GM23338 (cell line): ENCODE results near the gene ZCCHC14. TPM values are rescaled to one million over a fixed set of nuclear protein-coding genes. Genes with fewer than 3 reads are reported as not detected.
"Not testable (repeated sequence)": the region's sequence is repeated elsewhere in the genome, so short reads cannot be mapped to it uniquely, and the experiment has no call there.

ENCODE experiments used
- ATAC-seq: fragments of 200-7000 bp; cut with Tn5 transposase; 3 replicates; pipeline ENCODE4 v1.9.1; 2020
- DNase-seq: peaks from one replicate; pipeline ENCODE4 v3.0.0-alpha.2; 2015; ENCODE audit warnings: low spot score
- H2AFZ ChIP-seq: fragments of 200-600 bp; sonication (generic); 2 replicates; pipeline ENCODE4 v1.8.0; 2016; ENCODE audit warnings: antibody characterized with exemption, mild to moderate bottlenecking, moderate library complexity
- H3F3A ChIP-seq: fragments of 200-600 bp; sonication (generic); replicated peaks from 2 replicates; pipeline ENCODE4 v1.8.0; 2017; ENCODE audit warnings: antibody characterized with exemption, mixed run types, low read depth
- H3K27ac ChIP-seq: fragments of 200-600 bp; sonication (generic); 2 replicates; pipeline ENCODE4 v1.6.1; 2016; ENCODE audit warnings: low read depth
- H3K27me3 ChIP-seq: fragments of 200-600 bp; sonication (generic); 2 replicates; pipeline ENCODE4 v1.8.0; 2016; ENCODE audit warnings: mild to moderate bottlenecking, mixed run types, moderate library complexity; ENCODE audit not compliant: insufficient read depth
- H3K36me3 ChIP-seq: fragments of 200-600 bp; sonication (generic); 2 replicates; pipeline ENCODE4 v1.8.0; 2016; ENCODE audit warnings: mild to moderate bottlenecking; ENCODE audit not compliant: insufficient read depth
- H3K4me1 ChIP-seq: fragments of 200-600 bp; sonication (generic); 2 replicates; pipeline ENCODE4 v1.8.0; 2016; ENCODE audit warnings: mild to moderate bottlenecking, moderate library complexity; ENCODE audit not compliant: insufficient read depth
- H3K4me2 ChIP-seq: fragments of 200-600 bp; sonication (generic); 2 replicates; pipeline ENCODE4 v1.7.1; 2017; ENCODE audit warnings: mixed run types
- H3K4me3 ChIP-seq: fragments of 200-600 bp; sonication (generic); 2 replicates; pipeline ENCODE4 v1.6.1; 2016; ENCODE audit warnings: mixed run types
- H3K79me2 ChIP-seq: fragments of 200-600 bp; sonication (generic); replicated peaks from 2 replicates; pipeline ENCODE4 v1.8.0; 2017; ENCODE audit warnings: mild to moderate bottlenecking; ENCODE audit not compliant: insufficient read depth
- H3K9me2 ChIP-seq: fragments of 200-600 bp; sonication (generic); 2 replicates; pipeline ENCODE4 v1.8.0; 2017; ENCODE audit not compliant: insufficient read depth
- H4K20me1 ChIP-seq: fragments of 200-600 bp; sonication (generic); replicated peaks from 2 replicates; pipeline ENCODE4 v1.8.0; 2017; ENCODE audit warnings: mild to moderate bottlenecking; ENCODE audit not compliant: insufficient read depth
- H3K27ac Mint-ChIP-seq: 2 replicates; pipeline ENCODE4 v1.8.0; 2020; ENCODE audit warnings: inconsistent platforms, mild to moderate bottlenecking, moderate library complexity, mixed read lengths
- H3K27me3 Mint-ChIP-seq: 3 replicates; pipeline ENCODE4 v1.8.0; 2022; ENCODE audit warnings: low read depth, mild to moderate bottlenecking, moderate library complexity, mixed read lengths, inconsistent platforms; ENCODE audit not compliant: insufficient read depth, poor library complexity
- H3K36me3 Mint-ChIP-seq: 3 replicates; pipeline ENCODE4 v1.8.0; 2021; ENCODE audit warnings: low read depth, mild to moderate bottlenecking, inconsistent platforms, moderate library complexity, mixed read lengths
- H3K4me1 Mint-ChIP-seq: 3 replicates; pipeline ENCODE4 v1.8.0; 2020; ENCODE audit warnings: mild to moderate bottlenecking, inconsistent platforms, mixed read lengths
- H3K4me3 Mint-ChIP-seq: 3 replicates; pipeline ENCODE4 v1.8.0; 2021; ENCODE audit warnings: moderate library complexity, mild to moderate bottlenecking, inconsistent platforms, mixed read lengths
- H3K9me3 Mint-ChIP-seq: 3 replicates; pipeline ENCODE4 v1.8.0; 2020; ENCODE audit warnings: moderate library complexity, mild to moderate bottlenecking, inconsistent platforms, mixed read lengths
- CREB1 ChIP-seq: fragments of 250-450 bp; sonication (Bioruptor Pico); IDR thresholded peaks from 2 replicates; pipeline ENCODE4 v1.5.0; 2020; ENCODE audit warnings: low read depth, mild to moderate bottlenecking, moderate library complexity
- JUNB ChIP-seq: IDR thresholded peaks from one replicate; pipeline ENCODE4 v1.6.1; 2016; ENCODE audit warnings: antibody characterized with exemption; ENCODE audit not compliant: unreplicated experiment
- POLR2AphosphoS5 ChIP-seq: IDR thresholded peaks from 2 replicates; pipeline ENCODE4 v1.6.1; 2016; ENCODE audit warnings: antibody characterized with exemption, low read depth
- STAT1 ChIP-seq: IDR thresholded peaks from one replicate; pipeline ENCODE4 v1.6.1; 2016; ENCODE audit warnings: antibody characterized with exemption; ENCODE audit not compliant: unreplicated experiment
- ZNF114 ChIP-seq: fragments of 250-450 bp; sonication (Bioruptor Pico); IDR thresholded peaks from 2 replicates; pipeline ENCODE4 v1.5.0; 2020; ENCODE audit warnings: mild to moderate bottlenecking, moderate library complexity
- polyA plus RNA-seq: library from polyadenylated mRNA; unstranded; fragments of >200 nt; fragmentation: Nextera tagmentation; extraction: Ambion mirVana; gene quantifications from 2 replicates; pipeline ENCODE4 v1.2.1, GENCODE V29; 2016
- total RNA-seq: library from RNA; depleted of rRNA; stranded (reverse); fragments of >200 nt; shearing (Covaris generic); gene quantifications from 2 replicates; pipeline ENCODE4 v1.2.3, GENCODE V29; 2014
- TF ChIP-seq, protein P1 (sequence below): IDR thresholded peaks from one replicate; pipeline ENCODE4 v1.6.1; 2018; ENCODE audit warnings: antibody characterized with exemption; ENCODE audit not compliant: unreplicated experiment

Gene ZCCHC14
- total and polyA plus RNA-seq, 2 experiments from 2014 or later, result 6.8 to 22.4 TPM

GRCh38 chr16:87506423-87507350 lies 13.9 kb upstream of the ZCCHC14 start (continued):
- no peak for TF ChIP-seq ZNF114 (CRISPR knock-in tag)

DNA sequence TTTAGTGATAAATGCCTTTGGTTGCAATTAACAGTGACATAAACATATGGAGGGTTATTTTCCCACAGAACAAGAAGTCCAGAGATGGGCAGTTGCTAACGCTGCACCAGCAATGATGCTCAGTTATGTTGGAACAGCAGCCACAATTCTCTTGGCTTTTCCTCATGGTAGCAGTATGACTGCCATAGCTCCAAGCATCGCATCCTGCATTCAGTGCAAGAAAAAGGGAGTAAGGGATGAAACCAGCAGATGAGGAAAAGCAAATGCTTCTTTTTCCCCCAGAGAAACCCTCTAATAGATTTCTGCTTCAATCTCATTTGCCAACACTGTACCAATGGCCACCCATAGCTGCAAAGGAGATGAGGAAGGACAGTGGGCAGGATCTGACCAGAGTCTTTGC lies 13.0 kb upstream of the ZCCHC14 start:
- H4K20me1 ChIP-seq, result no peaks in the 10 kb centered on the region
- ATAC-seq (no peak), DNase-seq (no peak)
- H3K36me3 ChIP-seq, result no peaks in the 10 kb centered on the region
- H3K4me3 ChIP-seq, result no peak overlapping the region
- no peak overlapping the region for H3K4me2 ChIP-seq
- Mint-ChIP-seq H3K27ac (no peak overlapping the region), H3K27me3 (peaks cover 2% of the 10 kb centered on the region), H3K9me3 (peaks cover 4% of the 10 kb centered on the region; the same call in 2 of the 3 replicates), H3K4me1 (no peaks in the 10 kb centered on the region), H3K4me3 (no peak overlapping the region), H3K36me3 (no peaks in the 10 kb centered on the region)
- H3K79me2 ChIP-seq, result no peaks in the 10 kb centered on the region
- no peaks in the 10 kb centered on the region for H3K27me3 ChIP-seq
- H3K9me2 ChIP-seq, result no peaks in the 10 kb centered on the region
- TF ChIP-seq ZNF114 (CRISPR knock-in tag), result no peak
- no peak for TF ChIP-seq STAT1
- no peak for TF ChIP-seq JUNB
- no peak for TF ChIP-seq POLR2AphosphoS5
- TF ChIP-seq, protein P1, sequence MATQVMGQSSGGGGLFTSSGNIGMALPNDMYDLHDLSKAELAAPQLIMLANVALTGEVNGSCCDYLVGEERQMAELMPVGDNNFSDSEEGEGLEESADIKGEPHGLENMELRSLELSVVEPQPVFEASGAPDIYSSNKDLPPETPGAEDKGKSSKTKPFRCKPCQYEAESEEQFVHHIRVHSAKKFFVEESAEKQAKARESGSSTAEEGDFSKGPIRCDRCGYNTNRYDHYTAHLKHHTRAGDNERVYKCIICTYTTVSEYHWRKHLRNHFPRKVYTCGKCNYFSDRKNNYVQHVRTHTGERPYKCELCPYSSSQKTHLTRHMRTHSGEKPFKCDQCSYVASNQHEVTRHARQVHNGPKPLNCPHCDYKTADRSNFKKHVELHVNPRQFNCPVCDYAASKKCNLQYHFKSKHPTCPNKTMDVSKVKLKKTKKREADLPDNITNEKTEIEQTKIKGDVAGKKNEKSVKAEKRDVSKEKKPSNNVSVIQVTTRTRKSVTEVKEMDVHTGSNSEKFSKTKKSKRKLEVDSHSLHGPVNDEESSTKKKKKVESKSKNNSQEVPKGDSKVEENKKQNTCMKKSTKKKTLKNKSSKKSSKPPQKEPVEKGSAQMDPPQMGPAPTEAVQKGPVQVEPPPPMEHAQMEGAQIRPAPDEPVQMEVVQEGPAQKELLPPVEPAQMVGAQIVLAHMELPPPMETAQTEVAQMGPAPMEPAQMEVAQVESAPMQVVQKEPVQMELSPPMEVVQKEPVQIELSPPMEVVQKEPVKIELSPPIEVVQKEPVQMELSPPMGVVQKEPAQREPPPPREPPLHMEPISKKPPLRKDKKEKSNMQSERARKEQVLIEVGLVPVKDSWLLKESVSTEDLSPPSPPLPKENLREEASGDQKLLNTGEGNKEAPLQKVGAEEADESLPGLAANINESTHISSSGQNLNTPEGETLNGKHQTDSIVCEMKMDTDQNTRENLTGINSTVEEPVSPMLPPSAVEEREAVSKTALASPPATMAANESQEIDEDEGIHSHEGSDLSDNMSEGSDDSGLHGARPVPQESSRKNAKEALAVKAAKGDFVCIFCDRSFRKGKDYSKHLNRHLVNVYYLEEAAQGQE, result no peak
- no peak for TF ChIP-seq CREB1 (CRISPR knock-in tag)
- H3F3A ChIP-seq, result peaks cover 12% of the 10 kb centered on the region
- H3K27ac ChIP-seq, result no peak overlapping the region
- no peak overlapping the region for H2AFZ ChIP-seq
- H3K4me1 ChIP-seq, result no peaks in the 10 kb centered on the region

- H3K4me2 ChIP-seq, H3K4me3 Mint-ChIP-seq, ATAC-seq, H2AFZ ChIP-seq, H4K20me1 ChIP-seq, H3K4me3 ChIP-seq, H3K27me3 ChIP-seq, H3K36me3 Mint-ChIP-seq, H3K79me2 ChIP-seq, H3K36me3 ChIP-seq, H3K27ac ChIP-seq, H3K4me1 ChIP-seq, DNase-seq, H3K27ac Mint-ChIP-seq, H3K9me3 Mint-ChIP-seq, H3K27me3 Mint-ChIP-seq, H3K4me1 Mint-ChIP-seq, H3K9me2 ChIP-seq: not testable (repeated sequence)
- H3F3A ChIP-seq, result peaks cover 12% of the 10 kb centered on the region
Observed at GRCh38 chr16:87503232-87503937, 10.6 kb upstream of the ZCCHC14 start.
